GM23248 (cell line): ENCODE data around the gene XXYLT1. TPM values are rescaled to one million over a fixed set of nuclear protein-coding genes. Genes with fewer than 3 reads are reported as not detected.
A peak's percentile ranks its signal among the peaks of the same experiment; 100 is the strongest.

Experiments
- DNase-seq: peaks from one replicate; pipeline ENCODE4 v3.0.0-alpha.2; 2015
- H2AFZ ChIP-seq: fragments of 200-600 bp; sonication (generic); 2 replicates; pipeline ENCODE4 v1.6.1; 2016; ENCODE audit warnings: antibody characterized with exemption
- H3F3A ChIP-seq: fragments of 200-600 bp; sonication (generic); 2 replicates; pipeline ENCODE4 v1.6.1; 2016; ENCODE audit warnings: mild to moderate bottlenecking, antibody characterized with exemption, mixed run types; ENCODE audit not compliant: insufficient read depth
- H3K27ac ChIP-seq: fragments of 200-600 bp; sonication (generic); 2 replicates; pipeline ENCODE4 v1.5.1; 2016; ENCODE audit warnings: mild to moderate bottlenecking
- H3K27me3 ChIP-seq: fragments of 200-600 bp; sonication (generic); replicated peaks from 2 replicates; pipeline ENCODE4 v1.6.1; 2016; ENCODE audit warnings: mild to moderate bottlenecking; ENCODE audit not compliant: insufficient read depth
- H3K36me3 ChIP-seq: fragments of 200-600 bp; sonication (generic); 2 replicates; pipeline ENCODE4 v1.6.1; 2016; ENCODE audit warnings: low read depth, mild to moderate bottlenecking
- H3K4me1 ChIP-seq: fragments of 200-600 bp; sonication (generic); 2 replicates; pipeline ENCODE4 v1.6.1; 2016; ENCODE audit warnings: mild to moderate bottlenecking; ENCODE audit not compliant: insufficient read depth
- H3K4me2 ChIP-seq: fragments of 200-600 bp; sonication (generic); one replicate; pipeline ENCODE4 v1.6.1; 2016; ENCODE audit warnings: mild to moderate bottlenecking; ENCODE audit not compliant: unreplicated experiment
- H3K4me3 ChIP-seq: fragments of 200-600 bp; sonication (generic); 2 replicates; pipeline ENCODE4 v1.5.1; 2016; ENCODE audit warnings: mild to moderate bottlenecking
- H3K79me2 ChIP-seq: fragments of 200-600 bp; sonication (generic); 2 replicates; pipeline ENCODE4 v1.6.1; 2016; ENCODE audit warnings: mild to moderate bottlenecking; ENCODE audit not compliant: insufficient read depth
- H3K9ac ChIP-seq: fragments of 200-600 bp; sonication (generic); 2 replicates; pipeline ENCODE4 v1.6.1; 2016; ENCODE audit warnings: mild to moderate bottlenecking
- H3K9me2 ChIP-seq: fragments of 200-600 bp; sonication (generic); 2 replicates; pipeline ENCODE4 v1.6.1; 2016; ENCODE audit warnings: mixed run types, mild to moderate bottlenecking, moderate library complexity; ENCODE audit not compliant: insufficient read depth
- H3K9me3 ChIP-seq: fragments of 200-600 bp; sonication (generic); one replicate; pipeline ENCODE4 v1.6.1; 2017; ENCODE audit warnings: low read depth
- H4K20me1 ChIP-seq: fragments of 200-600 bp; sonication (generic); 2 replicates; pipeline ENCODE4 v1.6.0; 2016; ENCODE audit not compliant: insufficient read depth
- EZH2 ChIP-seq: fragments of 200-600 bp; sonication (generic); IDR thresholded peaks from 2 replicates; pipeline ENCODE4 v1.6.1; 2018; ENCODE audit warnings: antibody characterized with exemption, mild to moderate bottlenecking; ENCODE audit not compliant: insufficient read depth, poor library complexity, severe bottlenecking
- EZH2phosphoT487 ChIP-seq: fragments of 200-600 bp; sonication (generic); IDR thresholded peaks from 2 replicates; pipeline ENCODE4 v1.6.1; 2018; ENCODE audit warnings: antibody characterized with exemption, moderate library complexity, mild to moderate bottlenecking, low read depth; ENCODE audit not compliant: insufficient read depth
- WGBS, 2 experiments: methylation state at CpG; one replicate each; pipeline ENCODE4 v1.1.6; 2015 to 2017; ENCODE audit warnings: low lambda C conversion rate in 2 of 2, low coverage in 1 of 2; ENCODE audit errors: missing lambda C conversion rate in 2 of 2; 5-methylcytosine and 5-hydroxymethylcytosine counted together
- in situ Hi-C: fragments of 300-500 bp; cut with MboI; formaldehyde crosslinking; loops from 2 replicates; pipeline ENCODE4 v1.15.0; 2020
- polyA plus RNA-seq: library from polyadenylated mRNA; unstranded; fragments of >200 nt; fragmentation: Nextera tagmentation; extraction: Ambion mirVana; gene quantifications from 2 replicates; pipeline ENCODE4 v1.2.1, GENCODE V29; 2016
- total RNA-seq: library from RNA; depleted of rRNA; stranded (reverse); fragments of >200 nt; shearing (Covaris generic); gene quantifications from 2 replicates; pipeline ENCODE4 v1.2.3, GENCODE V29; 2014

XXYLT1 gene
- total and polyA plus RNA-seq, 2 experiments from 2014 or later, result 22.8 to 44.7 TPM

DNA sequence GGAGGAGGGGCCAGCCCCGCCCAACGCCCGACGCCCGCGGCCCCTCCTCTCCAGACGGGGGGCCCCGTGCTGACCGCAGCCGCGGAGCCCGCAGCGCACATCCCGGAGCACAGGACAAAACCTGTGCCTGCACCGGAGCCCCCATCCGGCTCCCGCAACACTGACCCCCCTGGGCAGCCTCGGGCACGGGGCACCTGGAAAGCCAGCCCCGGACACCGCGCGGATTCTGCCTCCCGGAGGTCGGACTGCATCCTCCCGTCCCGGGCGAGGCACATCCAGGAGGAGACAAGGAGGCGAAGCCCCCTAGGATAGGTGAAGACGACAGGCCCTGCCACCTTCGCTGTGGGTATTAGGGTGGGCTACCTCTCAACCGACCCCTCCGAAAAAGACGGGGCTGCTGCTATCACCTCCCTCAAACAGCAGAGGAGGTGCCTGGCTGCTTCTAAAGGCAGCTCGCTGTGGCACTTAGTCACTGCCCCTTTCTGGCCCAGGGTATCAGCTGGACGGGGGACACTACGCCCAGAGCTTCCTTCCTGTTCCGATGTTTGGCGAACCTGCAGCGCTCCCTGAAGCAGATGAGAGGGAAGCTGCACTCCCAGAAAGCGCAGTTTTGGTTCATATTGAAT is 10.6 kb downstream of the XXYLT1 start:
- no peaks in the 10 kb centered on the region for H3K36me3 ChIP-seq
- peak overlapping the region; percentile 85 for H3K4me3 ChIP-seq
- H3K9me3 ChIP-seq, result no peaks in the 10 kb centered on the region
- peak overlapping the region; percentile 83 for H3K9ac ChIP-seq
- 19 to 20% methylated on average over 26 to 27 of the region's 41 CpGs for WGBS, 2 experiments
- peaks cover 10% of the 10 kb centered on the region for H3K4me1 ChIP-seq
- H3K27me3 ChIP-seq, result no peaks in the 10 kb centered on the region
- no peak overlapping the region for H3K27ac ChIP-seq
- H3K4me2 ChIP-seq, result peak overlapping the region; percentile 95
- H2AFZ ChIP-seq, result peak overlapping the region; percentile 93
- H3K9me2 ChIP-seq, result no peaks in the 10 kb centered on the region
- no peaks in the 10 kb centered on the region for H4K20me1 ChIP-seq
- in situ Hi-C loops, result no loop called here
- peaks cover 26% of the 10 kb centered on the region for H3K79me2 ChIP-seq
- TF ChIP-seq EZH2, result no peak
- TF ChIP-seq EZH2phosphoT487, result no peak
- no peaks in the 10 kb centered on the region for H3F3A ChIP-seq
- DNase-seq, result peak; percentile 29

DNA sequence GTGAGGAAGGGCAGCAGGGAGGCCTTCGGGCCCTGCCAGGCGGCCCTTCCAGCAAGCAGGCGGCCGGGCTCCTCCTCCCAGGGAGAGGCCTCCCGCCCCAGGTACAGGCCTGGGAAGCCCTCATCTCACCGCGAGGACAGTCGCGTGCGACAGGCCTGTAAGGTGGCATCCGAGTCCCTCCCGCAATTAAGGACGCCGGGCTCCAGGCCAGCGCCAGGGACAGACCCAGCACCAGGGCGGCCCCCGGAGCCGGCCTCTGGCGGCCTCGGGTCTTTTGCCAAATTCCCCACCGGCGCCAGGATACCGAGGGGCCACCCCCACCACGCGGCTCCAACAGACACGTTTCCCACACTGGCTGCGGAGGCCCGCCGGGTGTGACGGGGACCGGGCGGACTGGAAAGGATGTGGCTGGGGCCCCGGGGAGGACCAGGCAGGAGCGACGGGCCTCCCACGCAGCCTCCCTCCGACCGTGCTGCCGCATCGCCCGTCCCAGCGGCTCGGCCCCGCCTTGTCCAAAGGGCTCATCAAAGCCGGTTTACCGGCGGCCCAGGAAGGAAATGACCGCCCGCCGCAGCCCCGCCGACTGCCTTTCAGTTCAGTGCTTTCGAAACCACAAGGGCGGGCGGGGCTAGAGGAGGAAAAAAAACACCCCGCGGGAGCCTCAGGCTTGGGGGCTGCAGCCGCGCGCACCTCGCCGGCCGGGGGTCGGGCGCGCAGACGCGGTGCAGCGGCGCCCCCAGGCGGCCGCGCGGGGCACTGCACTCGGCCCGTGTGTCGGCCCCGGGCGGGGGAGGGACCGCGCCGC is 11.3 kb downstream of the XXYLT1 start:
- Histone ChIP-seq H2AFZ (peak overlapping the region; percentile 93), H3K79me2 (peaks cover 19% of the 10 kb centered on the region), H3K36me3 (no peaks in the 10 kb centered on the region), H3K27me3 (no peaks in the 10 kb centered on the region), H3K9ac (peak overlapping the region; percentile 83), H3K27ac (peak overlapping the region; percentile 80), H3K4me3 (peak overlapping the region; percentile 85), H4K20me1 (no peaks in the 10 kb centered on the region), H3K9me2 (no peaks in the 10 kb centered on the region), H3K9me3 (no peaks in the 10 kb centered on the region), H3F3A (no peaks in the 10 kb centered on the region), H3K4me2 (peak overlapping the region; percentile 68), H3K4me1 (peaks cover 10% of the 10 kb centered on the region)
- TF ChIP-seq EZH2, result no peak
- TF ChIP-seq EZH2phosphoT487, result no peak
- 2% methylated on average over 40 to 50 of the region's 82 CpGs for WGBS, 2 experiments
- peak; percentile 97 for DNase-seq
- in situ Hi-C loops, result loop anchor here (10.0 kb wide), 1 partner anchor 125 kb away; no protein-coding TSS in a partner anchor

- DNase-seq, result peak; percentile 71
- H3K4me1 ChIP-seq, result peaks cover 10% of the 10 kb centered on the region
- TF ChIP-seq EZH2phosphoT487, result no peak
- no peak for TF ChIP-seq EZH2
- H2AFZ ChIP-seq, result peak overlapping the region; percentile 44
- 19 to 26% methylated on average over 7 of the region's 7 CpGs for WGBS, 2 experiments
- H3K4me3 ChIP-seq, result peak overlapping the region; percentile 85
- in situ Hi-C loops, result loop anchor here (10.0 kb wide), 1 partner anchor 124 kb away; no protein-coding TSS in a partner anchor
- no peaks in the 10 kb centered on the region for H4K20me1 ChIP-seq
- H3K4me2 ChIP-seq, result peak overlapping the region; percentile 68
- H3F3A ChIP-seq, result no peaks in the 10 kb centered on the region
- H3K9me2 ChIP-seq, result no peaks in the 10 kb centered on the region
- H3K9me3 ChIP-seq, result no peaks in the 10 kb centered on the region
- peaks cover 13% of the 10 kb centered on the region for H3K79me2 ChIP-seq
- H3K27me3 ChIP-seq, result no peaks in the 10 kb centered on the region
- H3K36me3 ChIP-seq, result no peaks in the 10 kb centered on the region
- H3K9ac ChIP-seq, result peak overlapping the region; percentile 83
- peak overlapping the region; percentile 80 for H3K27ac ChIP-seq
Observed at GRCh38 chr3:195259154-195259474, 11.8 kb downstream of the XXYLT1 start.

DNA sequence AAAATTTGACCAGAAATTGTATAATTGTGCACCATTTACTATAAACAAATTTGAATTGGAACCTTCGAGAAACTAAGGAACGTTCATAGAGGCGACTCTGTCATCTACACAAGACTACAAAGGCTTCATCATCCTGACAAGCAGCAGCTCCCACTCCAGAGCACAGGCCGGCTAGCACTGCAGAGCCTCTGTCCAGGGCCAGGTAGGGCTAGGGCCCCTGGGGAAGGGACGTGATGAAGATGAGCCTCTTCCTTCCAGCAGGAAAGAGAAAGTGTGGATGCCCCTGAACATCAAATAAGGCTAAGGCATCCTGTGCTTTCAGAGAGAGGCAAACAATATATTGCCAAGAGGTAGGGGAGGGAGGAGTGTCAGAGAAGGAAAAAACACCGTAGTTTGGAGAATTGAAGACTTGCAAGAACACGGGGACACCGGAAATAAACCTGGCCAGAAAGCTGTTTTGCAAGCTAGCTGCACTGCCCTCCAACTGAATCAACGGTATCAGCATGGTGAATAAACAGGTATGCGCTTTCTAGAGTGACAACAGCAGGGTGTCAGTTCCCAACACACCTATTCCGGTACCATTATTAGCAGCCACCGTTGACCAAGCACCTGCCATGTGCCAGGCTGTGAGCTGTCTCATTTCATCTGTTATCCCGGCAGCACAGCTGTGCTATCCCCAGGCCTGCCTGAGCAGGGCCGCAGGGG is 12.4 kb downstream of the XXYLT1 start:
- no peaks in the 10 kb centered on the region for H3K27me3 ChIP-seq
- H3K9me2 ChIP-seq, result no peaks in the 10 kb centered on the region
- H3K27ac ChIP-seq, result peak overlapping the region; percentile 80
- peak overlapping the region; percentile 83 for H3K9ac ChIP-seq
- 64 to 65% methylated on average over 14 of the region's 14 CpGs for WGBS, 2 experiments
- H4K20me1 ChIP-seq, result no peaks in the 10 kb centered on the region
- H3K4me3 ChIP-seq, result peak overlapping the region; percentile 85
- H3K9me3 ChIP-seq, result no peaks in the 10 kb centered on the region
- TF ChIP-seq EZH2 (no peak), EZH2phosphoT487 (no peak)
- H3K4me1 ChIP-seq, result peaks cover 10% of the 10 kb centered on the region
- no peaks in the 10 kb centered on the region for H3K36me3 ChIP-seq
- DNase-seq, result no peak
- in situ Hi-C loops, result loop anchor here (10.0 kb wide), 1 partner anchor 124 kb away; no protein-coding TSS in a partner anchor
- no peaks in the 10 kb centered on the region for H3F3A ChIP-seq
- peaks cover 13% of the 10 kb centered on the region for H3K79me2 ChIP-seq
- H2AFZ ChIP-seq, result peak overlapping the region; percentile 44
- peak overlapping the region; percentile 68 for H3K4me2 ChIP-seq
